Loucy (cell line): Measurements from ENCODE around the gene MAPK7.

Source experiments
- CTCF ChIP-seq: fragments of 200-600 bp; sonication (generic); conservative IDR thresholded peaks from 2 replicates; pipeline ENCODE4 v1.5.1; 2014; ENCODE audit warnings: mild to moderate bottlenecking, antibody characterized with exemption, low read length
- EZH2phosphoT487 ChIP-seq: fragments of 200-600 bp; IDR thresholded peaks from 2 replicates; pipeline ENCODE4 v1.6.1; 2018; ENCODE audit warnings: antibody characterized with exemption, mild to moderate bottlenecking, moderate library complexity, borderline replicate concordance

GRCh38 chr17:19329839-19330238, 48.5 kb upstream of the MAPK7 start:
- TF ChIP-seq CTCF (no peak), EZH2phosphoT487 (no peak)
